GM18502 (cell line): Measurements from ENCODE around the gene MYOT.

Source experiments
- ATAC-seq: cut with Tn5 transposase; IDR thresholded peaks from one replicate; pipeline ENCODE4 v1.9.1; 2021; ENCODE audit warnings: mild to moderate bottlenecking; ENCODE audit not compliant: unreplicated experiment, poor library complexity

The MYOT gene, protein sequence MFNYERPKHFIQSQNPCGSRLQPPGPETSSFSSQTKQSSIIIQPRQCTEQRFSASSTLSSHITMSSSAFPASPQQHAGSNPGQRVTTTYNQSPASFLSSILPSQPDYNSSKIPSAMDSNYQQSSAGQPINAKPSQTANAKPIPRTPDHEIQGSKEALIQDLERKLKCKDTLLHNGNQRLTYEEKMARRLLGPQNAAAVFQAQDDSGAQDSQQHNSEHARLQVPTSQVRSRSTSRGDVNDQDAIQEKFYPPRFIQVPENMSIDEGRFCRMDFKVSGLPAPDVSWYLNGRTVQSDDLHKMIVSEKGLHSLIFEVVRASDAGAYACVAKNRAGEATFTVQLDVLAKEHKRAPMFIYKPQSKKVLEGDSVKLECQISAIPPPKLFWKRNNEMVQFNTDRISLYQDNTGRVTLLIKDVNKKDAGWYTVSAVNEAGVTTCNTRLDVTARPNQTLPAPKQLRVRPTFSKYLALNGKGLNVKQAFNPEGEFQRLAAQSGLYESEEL

DNA sequence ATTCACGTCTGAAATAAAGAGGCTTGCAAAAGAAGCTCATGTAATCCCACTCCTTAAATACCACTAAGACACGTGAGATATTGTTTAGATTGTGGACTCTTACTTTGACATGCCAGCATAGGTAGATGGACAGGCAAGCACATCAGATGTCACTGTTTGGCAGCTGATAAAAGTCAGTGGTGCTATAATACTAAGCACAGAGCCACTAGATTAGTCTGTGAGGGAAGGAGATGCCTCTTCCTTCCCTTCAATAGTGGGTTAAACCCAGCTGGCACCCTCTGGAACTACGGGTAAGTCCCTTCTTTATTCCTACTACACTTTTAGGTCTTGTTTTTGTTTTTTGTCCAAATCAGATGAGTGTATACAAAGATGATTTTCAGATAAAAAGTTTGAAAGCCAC lies at the start of gene MYOT:
Gene MYOT, plus strand, starts transcription at position 197 of the 400 bp plus-strand sequence. CDS start 2,792 bp downstream, outside the sequence.
- no peak for ATAC-seq

DNA sequence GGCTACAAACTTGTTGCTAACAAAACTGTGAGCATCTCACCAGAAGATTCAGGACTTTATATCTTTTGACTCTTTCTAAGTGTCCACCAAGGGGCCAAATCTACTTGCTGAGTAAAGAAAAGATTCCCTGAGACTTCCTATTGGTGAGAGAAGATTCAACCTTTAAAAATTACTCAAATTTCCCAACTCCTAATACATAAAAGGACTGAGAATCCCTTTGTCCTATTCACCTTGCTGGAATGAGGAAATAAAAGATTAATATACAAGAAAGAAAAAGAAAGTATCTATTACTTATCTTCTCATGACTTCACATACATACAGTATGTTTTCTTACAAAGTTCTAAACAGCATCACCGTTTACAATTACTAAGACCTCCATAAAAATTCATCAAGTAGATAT lies 47.9 kb upstream of the MYOT start:
- ATAC-seq = no peak

DNA sequence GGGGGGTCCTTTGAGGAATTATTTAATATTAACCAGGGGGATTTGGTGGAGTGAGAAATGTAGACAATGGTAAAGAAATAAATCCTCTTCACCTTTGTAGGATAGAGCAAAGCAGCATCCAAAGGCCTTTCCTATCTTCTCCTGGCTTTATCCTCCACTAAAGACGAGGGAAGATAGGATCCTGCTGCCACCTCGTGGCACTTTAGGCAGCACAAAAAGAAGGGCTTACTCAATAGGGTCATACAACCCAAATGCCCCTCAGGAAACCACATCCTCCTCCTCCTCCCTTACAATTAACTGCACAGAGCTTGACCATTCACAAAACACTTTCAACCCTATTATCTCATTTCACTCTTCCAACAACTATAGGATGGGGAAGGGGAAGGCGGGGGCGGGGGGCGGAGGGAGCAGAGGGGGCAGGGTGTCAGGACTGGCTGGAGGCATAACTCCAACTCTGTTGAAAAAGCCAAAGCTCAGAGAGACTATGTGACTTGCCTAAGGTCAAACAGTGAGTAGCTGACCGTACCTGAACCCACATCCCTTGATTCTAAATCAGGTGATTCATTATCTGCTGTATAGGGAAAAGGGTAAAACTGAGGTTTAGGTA lies 45.4 kb upstream of the MYOT start:
- no peak for ATAC-seq

DNA sequence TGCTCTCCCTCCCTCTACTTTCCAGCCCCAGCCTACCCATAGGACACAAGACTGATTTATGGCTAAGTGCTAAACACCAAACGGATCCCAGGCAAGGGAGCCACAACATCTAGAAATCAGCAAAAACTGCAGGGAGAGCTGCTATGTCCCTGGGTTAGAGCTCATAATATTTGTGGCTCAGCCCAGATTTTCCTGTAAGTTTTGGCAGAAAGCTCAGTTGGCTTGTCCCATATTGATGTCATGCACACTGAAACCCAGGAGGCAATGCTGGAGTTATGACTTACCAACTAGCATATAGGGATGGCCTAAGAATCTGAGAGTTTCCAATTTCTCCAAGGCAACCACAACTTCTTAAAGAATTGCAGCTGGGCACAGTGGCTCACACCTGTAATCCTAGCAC lies 44.7 kb upstream of the MYOT start:
- ATAC-seq = no peak

DNA sequence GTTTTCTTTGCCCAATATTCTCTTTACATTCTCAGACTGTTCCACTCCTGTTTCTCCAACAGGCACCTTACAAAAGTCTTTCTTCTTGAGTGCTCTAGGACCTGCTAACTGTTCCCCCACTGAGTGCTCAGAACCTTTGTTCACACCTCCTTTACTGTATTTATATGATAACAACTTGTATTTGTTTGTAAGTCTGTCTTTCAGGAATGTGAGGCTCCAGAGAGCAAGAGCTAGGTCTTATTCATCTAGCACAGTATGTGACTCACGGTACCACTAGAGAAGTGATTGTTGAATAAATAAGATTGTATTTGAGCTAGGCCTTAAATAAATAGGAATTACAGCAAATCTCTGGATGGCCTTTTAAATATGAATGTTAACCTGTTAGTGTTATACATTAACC lies 42.5 kb upstream of the MYOT start:
- ATAC-seq = no peak

DNA sequence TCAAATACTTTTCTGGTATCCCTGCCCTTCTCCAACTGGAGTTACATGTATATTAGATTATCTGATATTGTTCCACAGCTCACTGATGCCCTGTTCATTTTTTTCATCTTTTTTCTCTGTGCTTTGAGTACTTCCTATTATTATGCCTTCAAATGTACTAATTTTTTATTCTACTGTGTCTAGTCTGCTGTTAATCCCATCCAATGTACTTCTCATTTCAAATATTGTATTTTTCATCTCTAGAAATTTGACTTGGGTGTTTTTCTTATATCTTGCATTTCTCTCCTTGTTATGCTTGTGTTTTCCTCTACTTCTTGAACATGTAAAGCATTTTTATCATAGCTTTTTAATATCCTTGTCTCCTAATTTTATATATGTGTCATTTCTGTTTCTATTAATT lies 41.6 kb upstream of the MYOT start:
- no peak for ATAC-seq

DNA sequence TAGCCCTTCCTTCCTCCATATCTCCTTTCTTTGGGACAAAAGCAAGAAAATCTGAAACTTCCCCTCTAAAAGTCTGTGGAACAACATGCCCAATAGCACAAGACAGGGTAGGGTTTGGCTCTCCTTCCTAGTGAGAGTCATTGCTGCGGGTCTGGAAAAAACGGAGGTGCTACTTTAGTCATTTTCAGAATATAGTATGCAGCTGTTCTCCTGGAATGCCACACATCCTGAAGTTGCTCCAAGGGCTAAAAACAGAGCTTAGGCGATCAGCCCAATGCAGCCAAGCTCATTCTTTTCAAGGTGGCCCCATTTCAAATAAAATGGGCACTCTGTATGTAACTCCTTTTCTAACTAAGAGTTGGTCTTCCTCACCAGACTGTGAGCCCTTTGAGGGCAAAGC lies 39.5 kb upstream of the MYOT start:
- no peak for ATAC-seq

DNA sequence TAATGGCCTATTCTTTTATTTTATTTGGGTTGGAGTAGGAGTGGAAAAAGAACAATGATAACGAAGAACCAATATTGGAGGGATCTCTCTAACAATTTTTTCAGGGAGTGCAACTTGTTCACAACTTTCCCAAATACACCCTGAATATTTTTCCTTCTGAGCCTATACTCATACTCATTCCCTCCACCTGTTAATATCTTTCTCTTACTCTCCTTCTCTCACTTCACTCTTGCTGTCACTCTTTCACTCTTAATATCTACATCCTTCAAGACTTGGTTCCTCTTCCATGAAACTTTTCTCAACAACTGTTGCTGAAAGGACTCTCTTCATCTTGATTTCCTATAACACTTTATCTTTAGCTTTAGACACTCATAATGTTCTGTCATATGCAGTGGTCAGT lies 39.0 kb upstream of the MYOT start:
- no peak for ATAC-seq

DNA sequence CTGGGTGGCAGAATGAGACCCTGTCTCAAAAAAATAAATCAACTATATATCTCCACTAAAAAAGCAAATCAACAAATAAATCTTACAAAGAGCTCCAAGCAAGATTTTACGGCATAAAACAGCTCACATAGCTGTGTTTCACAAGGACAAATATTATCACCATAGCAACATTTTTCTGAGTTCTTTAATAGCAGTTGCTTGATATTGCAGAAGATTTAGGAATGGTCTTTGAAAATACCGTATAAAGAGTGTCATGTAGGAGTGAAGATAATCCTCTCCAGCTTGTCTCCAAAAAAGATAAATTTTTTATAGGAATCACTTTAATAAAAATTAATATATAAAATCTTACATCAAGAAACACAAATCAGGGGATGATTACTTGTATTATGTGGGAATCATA lies 36.6 kb upstream of the MYOT start:
- no peak for ATAC-seq

DNA sequence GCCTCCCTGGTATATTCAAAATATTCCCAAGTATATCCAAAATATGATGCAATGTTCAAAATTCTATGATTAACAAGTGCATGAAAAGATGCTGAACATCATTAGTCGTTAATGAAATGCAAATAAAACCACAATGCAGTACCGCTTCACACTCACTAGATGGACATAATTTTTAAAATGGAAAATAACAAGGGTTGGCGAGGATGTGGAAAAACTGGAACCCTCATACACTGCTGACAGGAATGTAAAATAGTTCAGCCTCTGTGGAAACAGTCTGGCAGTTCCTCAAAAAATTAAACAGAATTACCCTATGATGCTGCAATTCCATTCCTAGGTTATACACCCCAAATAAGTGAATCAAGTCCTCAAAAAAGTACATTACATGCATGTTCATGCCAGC lies 36.1 kb upstream of the MYOT start:
- ATAC-seq = no peak

DNA sequence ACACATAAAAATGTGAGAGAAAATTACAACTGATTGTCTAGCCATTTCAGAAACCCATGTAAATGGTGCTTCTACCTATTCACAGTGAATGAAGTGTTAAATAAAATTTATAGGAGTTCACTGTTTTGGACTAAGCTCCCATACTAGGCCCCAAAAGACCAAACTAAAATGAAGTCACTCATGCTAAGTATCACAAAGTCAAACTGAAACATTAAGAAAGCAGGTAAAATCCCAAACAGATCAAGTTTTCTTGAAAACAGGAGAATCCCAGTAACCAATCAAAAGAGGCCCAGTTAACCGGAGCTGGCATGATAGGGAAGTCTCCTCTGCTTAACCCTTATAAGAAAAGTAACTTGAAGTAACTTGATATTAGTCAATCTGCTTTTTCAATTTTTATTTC lies 35.2 kb upstream of the MYOT start:
- no peak for ATAC-seq

DNA sequence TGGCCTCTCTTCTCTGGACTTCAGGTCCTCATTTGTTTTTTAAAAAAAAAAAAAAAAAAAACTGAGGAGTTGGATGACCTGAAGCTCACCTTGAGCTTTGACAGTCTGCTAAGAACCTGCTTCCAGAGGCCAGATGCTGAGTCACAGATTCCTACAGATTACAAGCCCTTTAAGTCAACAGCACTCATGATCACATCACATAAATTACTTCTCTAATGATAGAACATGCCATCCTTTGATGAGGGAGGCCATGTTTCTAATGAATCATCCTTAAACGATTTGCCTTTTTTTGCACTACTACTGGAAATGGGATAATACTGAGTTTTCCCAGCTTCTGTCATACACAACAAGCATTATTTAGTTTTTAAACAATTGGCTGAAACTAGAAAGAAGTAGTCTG lies 34.2 kb upstream of the MYOT start:
- ATAC-seq = no peak

DNA sequence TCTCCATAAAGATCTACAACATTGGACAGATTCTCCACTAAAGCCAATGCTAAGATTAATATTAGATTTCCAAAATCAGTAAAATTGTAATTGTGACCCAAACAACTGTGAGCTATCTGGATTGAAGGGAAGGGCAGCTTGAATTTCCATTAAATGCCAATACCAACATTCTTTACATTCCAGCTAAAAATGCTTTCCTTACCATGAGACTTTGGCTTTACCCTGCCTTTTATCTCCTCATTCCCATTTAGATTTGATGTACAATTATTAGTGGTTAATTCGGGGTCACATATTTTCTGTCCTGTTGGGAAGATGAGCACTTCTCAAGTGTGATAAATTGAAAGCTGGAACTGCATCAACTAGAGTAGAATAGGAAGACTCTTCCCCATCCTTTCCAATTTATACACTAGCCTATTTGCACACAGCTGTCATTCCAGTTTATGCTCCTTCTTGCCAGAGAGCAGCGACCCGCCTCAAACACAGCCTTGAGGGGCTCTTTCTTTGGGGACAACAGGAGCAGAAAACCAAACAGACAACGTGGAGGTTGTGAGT lies 33.1 kb upstream of the MYOT start:
- no peak for ATAC-seq

DNA sequence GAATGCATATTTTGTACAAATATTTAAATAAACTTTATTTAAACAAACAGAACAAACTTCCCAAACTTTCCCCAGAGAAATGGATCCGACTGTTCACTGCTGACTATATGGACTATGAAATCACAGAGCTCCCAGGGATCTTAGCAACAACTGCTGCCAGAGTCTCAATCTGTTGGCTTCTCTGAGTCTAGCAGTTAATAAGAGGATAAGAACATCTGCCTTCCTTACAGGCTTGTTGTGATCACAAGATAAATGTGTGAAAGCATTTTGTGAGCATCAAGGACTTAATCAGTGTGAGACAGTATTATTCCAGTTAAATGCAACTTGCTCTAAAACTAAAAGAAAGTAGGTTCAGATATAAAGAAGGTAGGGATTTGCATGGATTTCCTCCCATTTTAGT lies 31.4 kb upstream of the MYOT start:
- no peak for ATAC-seq

DNA sequence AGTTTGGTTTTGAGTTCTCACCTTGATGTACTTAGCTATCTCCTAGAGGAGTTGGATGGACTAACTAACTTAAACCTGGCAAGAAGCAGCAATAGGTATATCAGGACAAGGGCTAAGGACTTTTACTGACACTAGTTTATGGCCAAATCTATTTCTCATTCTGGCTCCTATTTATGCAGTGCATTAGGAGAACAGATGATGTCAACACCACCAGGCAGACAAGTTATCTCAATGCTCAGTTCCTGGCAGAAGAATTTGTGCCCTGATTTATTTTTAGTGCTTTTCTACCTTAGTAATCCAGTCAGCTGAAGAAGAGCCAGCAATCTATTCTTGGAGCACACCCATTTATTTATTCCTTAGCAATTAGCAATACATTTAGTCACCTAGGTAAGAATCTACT lies 30.7 kb upstream of the MYOT start:
- no peak for ATAC-seq

DNA sequence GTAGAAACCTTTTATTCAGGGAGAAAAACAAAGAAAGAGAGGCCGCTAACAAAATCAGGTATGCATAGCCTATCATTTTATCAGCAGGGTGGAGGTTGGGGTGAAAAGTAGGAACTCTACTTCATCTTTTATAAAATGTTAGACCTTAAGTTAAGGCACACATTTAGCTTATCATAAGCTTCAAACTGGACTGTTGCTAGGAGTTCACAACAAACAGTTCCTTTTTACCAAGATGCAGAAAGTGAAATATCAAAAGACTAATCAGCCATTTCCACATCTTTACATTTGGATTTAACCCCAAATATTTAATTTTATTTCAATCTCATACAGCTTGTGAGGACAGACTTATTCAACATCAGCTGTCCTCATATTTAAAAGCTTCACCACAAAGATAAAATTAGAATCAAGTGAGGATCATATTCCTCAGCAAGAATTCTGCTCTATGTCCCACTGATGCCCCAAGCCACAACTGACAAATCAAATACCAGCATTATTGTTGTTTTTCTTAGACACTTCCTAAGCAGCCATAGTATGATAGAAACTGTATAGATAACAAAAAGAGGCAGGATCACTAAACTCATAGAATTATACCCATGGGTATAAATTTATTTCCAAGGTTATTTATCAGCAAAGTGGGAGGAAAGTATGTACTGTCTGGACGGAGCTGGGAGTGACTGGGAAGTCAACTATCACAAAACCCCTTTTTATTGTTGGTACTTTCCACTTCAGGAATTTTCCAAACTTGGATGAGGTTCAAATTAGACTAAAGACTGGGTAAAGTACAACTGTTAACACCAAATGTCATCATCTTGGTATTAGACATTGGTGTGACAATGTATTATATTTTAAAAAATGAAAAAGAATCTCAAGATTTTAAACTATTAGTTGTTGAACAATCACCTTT lies 29.9 kb upstream of the MYOT start:
- ATAC-seq = no peak

DNA sequence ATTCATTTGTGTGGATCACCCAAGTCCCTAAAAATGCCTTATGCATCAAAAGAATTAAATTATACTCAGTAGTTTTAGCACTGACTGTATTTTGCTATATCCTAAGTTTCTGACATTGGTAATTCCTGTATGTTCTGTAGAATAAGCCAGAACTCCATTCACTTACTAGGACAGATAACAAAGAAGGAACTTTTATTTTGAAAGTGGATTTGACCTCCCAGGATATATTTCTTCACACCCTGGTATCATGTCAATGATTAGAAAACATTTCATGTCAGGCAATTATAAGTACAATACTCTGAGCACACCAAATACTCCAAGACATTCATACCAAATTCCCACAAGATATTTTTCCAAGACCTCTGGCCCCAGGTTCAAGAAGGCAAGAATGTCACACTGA lies 28.7 kb upstream of the MYOT start:
- ATAC-seq = no peak

DNA sequence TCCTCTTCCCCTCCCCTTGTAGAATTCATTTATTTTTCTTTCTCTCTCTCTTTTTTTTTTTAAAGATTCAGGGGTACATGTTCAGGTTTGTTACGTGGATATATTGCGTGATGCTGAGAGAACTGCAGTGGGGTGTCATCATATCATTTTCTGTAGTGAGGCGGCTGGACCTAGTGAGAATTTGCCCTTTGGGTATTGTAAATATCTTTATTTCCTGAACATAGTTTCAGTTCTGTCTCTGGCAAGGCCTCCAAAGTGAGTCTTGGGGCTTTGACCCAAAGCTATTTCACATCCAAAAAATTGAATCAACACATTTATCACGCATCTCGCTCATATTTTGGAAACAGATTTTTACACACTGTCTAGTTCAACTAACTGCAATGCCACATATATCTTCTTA lies 25.4 kb upstream of the MYOT start:
- ATAC-seq = no peak

DNA sequence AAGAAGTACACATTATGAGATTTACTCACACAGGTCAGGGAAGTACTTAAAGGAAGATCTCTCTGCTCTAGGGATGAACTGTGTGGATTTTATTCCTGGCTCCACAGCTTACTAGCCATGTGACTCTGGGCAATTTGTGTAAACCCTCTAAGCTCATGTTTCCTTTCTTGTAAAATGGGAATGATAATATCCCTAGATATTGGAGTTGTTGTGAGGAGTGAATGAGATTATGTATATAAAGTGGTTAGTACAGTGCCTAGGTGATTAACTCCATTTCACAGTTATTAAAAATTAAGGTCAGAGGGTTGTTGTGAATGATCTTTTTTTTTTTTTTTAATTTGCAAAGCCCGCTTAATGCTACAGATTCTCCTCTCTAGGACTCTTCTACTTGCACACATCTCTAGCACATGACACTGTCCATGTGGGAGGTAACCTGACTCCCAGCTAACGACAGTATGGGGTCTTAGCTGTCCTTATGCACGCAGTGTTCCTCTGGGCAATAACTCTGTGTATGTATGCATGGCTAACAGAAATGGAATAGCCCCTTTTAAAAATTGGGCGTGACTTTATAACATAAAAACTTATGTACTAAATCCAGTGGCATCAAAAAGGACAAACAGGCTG lies 23.9 kb upstream of the MYOT start:
- no peak for ATAC-seq

DNA sequence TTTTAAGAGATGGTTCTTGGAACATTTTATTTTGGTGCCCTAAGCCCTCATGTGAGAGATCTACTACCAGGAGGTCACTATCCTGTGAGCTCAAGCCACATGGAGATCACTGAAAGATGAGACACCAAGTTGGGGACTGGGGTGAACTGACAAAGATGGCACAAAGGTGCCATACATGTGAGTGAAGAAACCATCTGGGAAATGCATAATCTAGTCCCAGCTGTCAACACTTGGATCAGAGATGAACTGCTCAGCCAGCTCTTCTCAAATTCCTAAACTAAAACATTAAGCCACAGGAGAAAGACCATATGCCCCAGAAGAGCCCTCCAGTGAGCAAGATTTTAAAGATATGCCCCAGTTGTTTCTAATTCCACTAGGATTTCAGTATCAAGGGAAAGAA lies 22.2 kb upstream of the MYOT start:
- no peak for ATAC-seq
